Measurements from ENCODE around the gene MRPL27.
"Not testable (repeated sequence)": the region's sequence is repeated elsewhere in the genome, so short reads cannot be mapped to it uniquely, and the experiment has no call there.

Gene MRPL27

DNA sequence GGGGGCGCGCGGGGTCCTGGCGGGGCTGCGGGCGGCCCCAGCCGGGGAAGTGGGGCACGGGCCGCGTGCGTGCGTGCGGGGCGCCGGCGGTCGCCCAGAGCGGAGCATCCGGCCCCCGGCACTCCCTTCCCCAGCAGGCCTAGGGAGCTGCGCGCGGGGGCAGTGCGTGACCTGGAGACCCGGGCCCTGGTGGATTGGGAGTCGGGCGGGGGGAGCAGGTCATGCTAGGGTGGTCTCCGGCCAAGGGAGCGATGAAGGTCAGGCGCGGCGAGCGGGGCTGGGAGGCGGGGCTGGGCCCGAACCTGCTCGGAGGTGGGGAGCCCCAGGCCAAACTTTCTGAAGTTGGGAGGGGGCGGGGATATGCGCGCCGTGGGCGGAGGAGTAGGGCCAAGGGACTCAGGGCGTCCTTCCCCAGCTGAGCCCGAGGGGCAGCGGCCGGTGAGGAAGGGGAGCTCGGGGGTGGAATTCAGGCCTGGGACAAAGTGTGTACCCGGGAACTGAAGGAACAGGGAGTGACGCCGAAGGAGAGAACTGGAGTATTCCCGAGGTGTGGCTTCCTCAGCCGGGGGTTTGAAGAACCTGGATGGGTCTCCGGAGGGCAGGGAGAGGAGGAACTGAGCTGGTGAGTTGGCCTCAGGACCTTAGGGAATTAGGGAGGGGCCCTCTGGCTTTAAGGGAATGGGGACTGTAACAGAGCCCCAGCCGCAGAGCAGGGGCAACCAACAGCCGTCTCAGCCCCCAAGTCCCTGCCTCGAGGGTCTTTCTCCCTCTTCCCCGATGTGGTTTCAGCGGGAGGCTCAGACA, 26.5 kb downstream of the MRPL27 start:
- peak overlapping the region; percentile 69 for H3K9ac ChIP-seq (ENCODE audit: low read length)
- no peaks in the 10 kb centered on the region for H3K27me3 ChIP-seq (ENCODE audit: control insufficient read depth, insufficient read depth, low read length)
- H3K36me3 ChIP-seq (ENCODE audit: control insufficient read depth, insufficient read depth, low read length): no peaks in the 10 kb centered on the region
- peak overlapping the region; percentile 67 for H3K4me3 ChIP-seq (ENCODE audit: low read length)
- peaks cover 13% of the 10 kb centered on the region for H3K4me1 ChIP-seq (ENCODE audit: control insufficient read depth, insufficient read depth, low read length)
- peak overlapping the region; percentile 30 for H3K27ac ChIP-seq (ENCODE audit: low read depth, low read length)

DNA sequence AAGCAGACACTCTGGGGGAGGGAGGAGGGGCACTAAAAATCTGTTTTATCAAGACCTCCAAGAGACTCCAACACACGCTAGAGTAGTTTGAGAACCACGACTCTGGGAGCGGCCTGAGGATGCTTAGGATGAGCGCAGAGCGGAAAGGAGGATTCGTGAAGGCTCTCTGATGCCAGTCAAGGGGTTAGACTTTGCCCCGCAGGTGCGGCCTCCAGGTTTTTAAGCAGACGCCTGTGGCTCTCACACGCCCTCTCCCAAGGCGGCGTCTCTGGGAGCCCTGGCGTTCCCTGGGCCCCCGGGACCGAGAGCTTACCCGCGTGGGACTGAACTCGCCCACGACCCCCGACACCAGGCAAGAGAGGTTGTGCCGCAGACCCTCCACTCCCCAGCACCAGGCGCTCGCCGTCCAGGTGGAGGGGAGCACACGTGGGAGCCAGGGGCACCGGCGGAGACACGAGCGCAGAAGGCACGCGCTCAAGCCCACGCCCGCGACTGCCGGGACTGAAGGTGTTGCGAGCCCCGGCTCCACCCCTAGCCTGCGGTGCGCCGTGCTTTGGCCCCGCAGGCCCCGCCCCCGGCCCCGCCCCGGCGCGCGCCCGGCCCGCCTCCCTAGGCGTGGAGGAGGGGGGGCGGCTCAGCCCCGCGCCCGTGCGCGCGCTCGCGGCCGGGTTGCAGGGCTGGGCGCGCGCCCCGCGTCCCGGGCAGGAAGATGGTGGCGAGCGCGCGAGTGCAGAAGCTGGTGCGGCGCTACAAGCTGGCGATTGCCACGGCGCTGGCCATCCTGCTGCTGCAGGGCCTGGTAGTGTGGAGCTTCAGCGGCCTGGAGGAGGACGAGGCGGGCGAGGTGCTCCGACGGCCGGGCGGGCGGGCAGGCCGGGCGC, 27.3 kb downstream of the MRPL27 start, which contains the start of gene XYLT2:
TSS of gene XYLT2 (plus strand) at position 695 of the 881 bp plus-strand sequence. CDS start at position 710, 15 bp downstream.
- Histone ChIP-seq H3K4me3 (ENCODE audit: low read length) (peak within 1 kb of the TSS; percentile 84), H3K36me3 (ENCODE audit: control insufficient read depth, insufficient read depth, low read length) (no peaks in the 10 kb centered on the region), H3K4me1 (ENCODE audit: control insufficient read depth, insufficient read depth, low read length) (peaks cover 13% of the 10 kb centered on the region), H3K9ac (ENCODE audit: low read length) (peak within 1 kb of the TSS; percentile 69), H3K27ac (ENCODE audit: low read depth, low read length) (peak within 1 kb of the TSS; percentile 30), H3K27me3 (ENCODE audit: control insufficient read depth, insufficient read depth, low read length) (no peaks in the 10 kb centered on the region)

DNA sequence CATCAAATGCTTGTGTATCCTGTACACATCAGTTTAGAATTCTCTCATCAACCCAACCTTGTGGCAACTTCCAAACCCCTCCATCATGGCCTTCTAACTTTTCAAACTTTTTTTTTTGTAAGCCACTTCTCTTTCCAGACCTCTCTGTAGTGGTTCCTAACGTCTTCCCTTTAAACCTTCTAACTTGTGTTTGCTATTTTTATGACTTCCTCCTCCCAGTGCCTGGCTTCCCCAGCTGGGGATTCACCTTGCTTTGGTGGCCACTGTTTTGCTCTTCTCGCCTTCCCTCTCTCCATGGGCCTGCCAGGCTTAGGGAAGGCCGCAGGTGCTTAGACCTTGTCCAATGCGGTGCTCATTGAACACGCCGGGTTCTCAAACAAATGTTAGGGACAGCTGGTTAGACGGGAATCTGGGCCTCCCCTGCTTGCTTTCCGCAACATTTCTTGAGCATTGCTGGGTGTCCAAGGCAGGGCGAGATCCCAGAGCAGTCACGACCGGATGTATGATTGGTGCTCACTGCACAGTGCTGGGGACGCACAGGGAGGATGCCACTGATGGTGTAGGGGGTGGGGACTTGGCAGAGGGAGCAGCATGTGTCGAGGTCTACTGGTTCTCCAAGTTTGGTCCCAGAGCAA, 28.1 kb downstream of the MRPL27 start:
- H3K4me3 ChIP-seq (ENCODE audit: low read length): peak overlapping the region; percentile 84
- no peak overlapping the region for H3K9ac ChIP-seq (ENCODE audit: low read length)
- no peaks in the 10 kb centered on the region for H3K27me3 ChIP-seq (ENCODE audit: control insufficient read depth, insufficient read depth, low read length)
- no peaks in the 10 kb centered on the region for H3K36me3 ChIP-seq (ENCODE audit: control insufficient read depth, insufficient read depth, low read length)
- no peak overlapping the region for H3K27ac ChIP-seq (ENCODE audit: low read depth, low read length)
- peaks cover 13% of the 10 kb centered on the region for H3K4me1 ChIP-seq (ENCODE audit: control insufficient read depth, insufficient read depth, low read length)

GRCh38 chr17:50339381-50339780, 33.6 kb downstream of the MRPL27 start:
- H3K4me3 ChIP-seq (ENCODE audit: low read length): no peak overlapping the region
- no peaks in the 10 kb centered on the region for H3K36me3 ChIP-seq (ENCODE audit: control insufficient read depth, insufficient read depth, low read length)
- H3K9ac ChIP-seq (ENCODE audit: low read length): no peak overlapping the region
- no peaks in the 10 kb centered on the region for H3K4me1 ChIP-seq (ENCODE audit: control insufficient read depth, insufficient read depth, low read length)
- no peak overlapping the region for H3K27ac ChIP-seq (ENCODE audit: low read depth, low read length)
- no peaks in the 10 kb centered on the region for H3K27me3 ChIP-seq (ENCODE audit: control insufficient read depth, insufficient read depth, low read length)

DNA sequence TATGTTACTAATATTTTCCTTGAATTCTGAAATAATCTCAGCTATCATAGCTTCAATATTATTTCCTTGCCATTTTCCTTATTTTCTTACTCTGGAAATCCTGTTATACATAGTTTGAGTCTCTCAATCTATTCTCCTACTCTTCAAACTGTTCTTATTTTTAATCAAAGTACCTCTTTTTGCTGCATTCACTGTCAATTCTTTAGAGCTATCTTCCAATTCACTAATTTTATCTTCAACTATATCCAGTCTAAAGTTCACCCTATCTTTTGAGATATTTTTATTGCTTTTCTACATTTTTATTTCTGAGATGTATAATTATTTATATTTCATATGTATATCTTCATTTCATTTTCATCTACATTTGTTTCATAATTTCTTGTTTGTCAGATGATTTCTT, 34.3 kb downstream of the MRPL27 start:
- Histone ChIP-seq H3K27me3 (ENCODE audit: control insufficient read depth, insufficient read depth, low read length) (no peaks in the 10 kb centered on the region), H3K4me1 (ENCODE audit: control insufficient read depth, insufficient read depth, low read length) (no peaks in the 10 kb centered on the region), H3K36me3 (ENCODE audit: control insufficient read depth, insufficient read depth, low read length) (no peaks in the 10 kb centered on the region), H3K27ac (ENCODE audit: low read depth, low read length) (no peak overlapping the region), H3K4me3 (ENCODE audit: low read length) (no peak overlapping the region), H3K9ac (ENCODE audit: low read length) (no peak overlapping the region)

DNA sequence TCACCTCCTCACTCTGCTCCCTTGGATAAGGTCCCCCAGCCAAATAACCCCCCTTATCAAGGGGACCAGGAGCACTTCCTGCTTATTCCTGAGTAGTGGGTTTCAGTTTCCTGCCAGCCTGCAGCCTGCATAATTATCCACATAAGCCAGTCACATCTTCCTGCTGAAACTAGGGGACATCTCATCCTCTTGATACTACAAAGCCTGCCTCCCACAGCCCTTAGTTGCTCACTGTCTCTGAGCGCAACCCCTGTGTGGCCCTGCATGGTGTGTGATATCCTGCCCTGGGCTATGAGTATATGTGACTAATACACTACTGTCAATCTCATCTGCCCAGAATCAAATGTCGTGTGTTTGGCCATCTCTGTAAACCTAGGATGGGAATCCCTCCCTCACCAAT, 35.0 kb downstream of the MRPL27 start:
- H3K27me3 ChIP-seq (ENCODE audit: control insufficient read depth, insufficient read depth, low read length): no peaks in the 10 kb centered on the region
- no peak overlapping the region for H3K27ac ChIP-seq (ENCODE audit: low read depth, low read length)
- no peaks in the 10 kb centered on the region for H3K36me3 ChIP-seq (ENCODE audit: control insufficient read depth, insufficient read depth, low read length)
- H3K4me3 ChIP-seq (ENCODE audit: low read length): no peak overlapping the region
- H3K9ac ChIP-seq (ENCODE audit: low read length): no peak overlapping the region
- H3K4me1 ChIP-seq (ENCODE audit: control insufficient read depth, insufficient read depth, low read length): no peaks in the 10 kb centered on the region

- not testable (repeated sequence) for H3K27me3 ChIP-seq (ENCODE audit: control insufficient read depth, insufficient read depth, low read length); H3K4me3 ChIP-seq (ENCODE audit: low read length); H3K36me3 ChIP-seq (ENCODE audit: control insufficient read depth, insufficient read depth, low read length); H3K27ac ChIP-seq (ENCODE audit: low read depth, low read length); H3K9ac ChIP-seq (ENCODE audit: low read length); H3K4me1 ChIP-seq (ENCODE audit: control insufficient read depth, insufficient read depth, low read length)
These were observed 39.5 kb downstream of the MRPL27 start for GRCh38 chr17:50333291-50334057.

DNA sequence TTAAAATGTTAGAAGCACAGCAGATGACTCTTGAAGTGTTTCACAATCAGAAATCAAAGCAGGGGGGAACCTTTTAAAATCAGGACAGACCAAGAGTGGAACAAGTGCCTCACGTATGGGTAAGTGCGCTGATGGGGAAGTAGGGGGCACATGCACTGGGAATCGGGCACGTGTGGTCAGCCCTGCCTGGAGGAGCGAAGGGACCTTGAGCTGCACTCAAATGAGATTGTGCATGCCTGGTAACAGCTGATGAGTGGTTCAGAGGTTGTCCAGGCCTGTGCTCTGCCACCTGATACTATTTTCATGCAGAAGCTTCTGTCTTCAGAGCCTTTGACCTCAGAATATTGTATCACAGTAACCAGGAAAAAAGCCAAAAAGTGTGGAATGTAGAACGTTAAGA, 40.8 kb downstream of the MRPL27 start:
- Histone ChIP-seq H3K4me1 (ENCODE audit: control insufficient read depth, insufficient read depth, low read length) (no peaks in the 10 kb centered on the region), H3K27me3 (ENCODE audit: control insufficient read depth, insufficient read depth, low read length) (no peaks in the 10 kb centered on the region), H3K4me3 (ENCODE audit: low read length) (no peak overlapping the region), H3K27ac (ENCODE audit: low read depth, low read length) (no peak overlapping the region), H3K36me3 (ENCODE audit: control insufficient read depth, insufficient read depth, low read length) (no peaks in the 10 kb centered on the region), H3K9ac (ENCODE audit: low read length) (no peak overlapping the region)

- H3K27ac ChIP-seq (ENCODE audit: low read depth, low read length): no peak overlapping the region
- H3K9ac ChIP-seq (ENCODE audit: low read length): no peak overlapping the region
- H3K36me3 ChIP-seq (ENCODE audit: control insufficient read depth, insufficient read depth, low read length): no peaks in the 10 kb centered on the region
- H3K4me3 ChIP-seq (ENCODE audit: low read length): no peak overlapping the region
- H3K4me1 ChIP-seq (ENCODE audit: control insufficient read depth, insufficient read depth, low read length): no peaks in the 10 kb centered on the region
- no peaks in the 10 kb centered on the region for H3K27me3 ChIP-seq (ENCODE audit: control insufficient read depth, insufficient read depth, low read length)
These were observed 41.7 kb downstream of the MRPL27 start for GRCh38 chr17:50331085-50331791.

DNA sequence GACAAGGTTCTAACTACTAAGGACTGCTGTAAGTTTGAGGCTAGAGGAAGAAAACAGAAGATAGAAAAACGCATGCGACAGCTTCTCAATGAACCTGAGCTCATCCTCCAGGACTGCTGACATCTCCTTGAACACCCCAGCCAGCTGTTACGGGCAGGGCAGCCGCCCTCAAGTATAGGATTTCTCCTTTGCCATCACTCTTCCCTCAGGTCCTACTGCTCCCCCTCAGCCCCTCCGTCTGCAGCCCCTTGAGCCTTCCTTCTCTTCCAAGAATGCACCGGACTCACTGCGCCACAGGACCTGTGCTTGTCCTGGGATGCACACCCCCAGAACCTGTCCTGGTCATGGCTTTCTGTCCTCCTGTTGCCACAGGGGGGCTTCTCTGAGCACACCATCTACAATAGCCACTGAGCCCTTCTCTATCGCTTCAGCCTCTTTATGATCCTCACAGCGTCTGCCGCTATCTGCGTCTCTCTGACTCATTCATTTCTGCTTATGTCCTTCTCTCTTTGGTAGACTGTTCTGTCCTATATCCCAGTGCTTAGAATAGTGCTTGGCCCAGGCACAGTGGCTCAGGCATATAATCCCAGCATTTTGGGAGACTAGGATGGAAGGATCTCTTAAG, 42.7 kb downstream of the MRPL27 start:
- Histone ChIP-seq H3K27ac (ENCODE audit: low read depth, low read length) (no peak overlapping the region), H3K27me3 (ENCODE audit: control insufficient read depth, insufficient read depth, low read length) (no peaks in the 10 kb centered on the region), H3K9ac (ENCODE audit: low read length) (no peak overlapping the region), H3K4me1 (ENCODE audit: control insufficient read depth, insufficient read depth, low read length) (no peaks in the 10 kb centered on the region), H3K36me3 (ENCODE audit: control insufficient read depth, insufficient read depth, low read length) (no peaks in the 10 kb centered on the region), H3K4me3 (ENCODE audit: low read length) (no peak overlapping the region)

GRCh38 chr17:50329716-50330115, 43.3 kb downstream of the MRPL27 start:
- Histone ChIP-seq H3K9ac (ENCODE audit: low read length) (no peak overlapping the region), H3K27ac (ENCODE audit: low read depth, low read length) (no peak overlapping the region), H3K4me3 (ENCODE audit: low read length) (no peak overlapping the region), H3K4me1 (ENCODE audit: control insufficient read depth, insufficient read depth, low read length) (no peaks in the 10 kb centered on the region), H3K27me3 (ENCODE audit: control insufficient read depth, insufficient read depth, low read length) (no peaks in the 10 kb centered on the region), H3K36me3 (ENCODE audit: control insufficient read depth, insufficient read depth, low read length) (no peaks in the 10 kb centered on the region)

Data from rectal smooth muscle tissue (tissue), 1 donor.